AG10803 (cell line): Measurements from ENCODE around the gene EEF1AKMT2.

Experiments
- DNase-seq: peaks from one replicate; pipeline ENCODE4 v3.0.0; 2010; ENCODE audit warnings: low read depth
- H3K4me3 ChIP-seq: 2 replicates; pipeline ENCODE4 v1.5.1; 2011; ENCODE audit warnings: mild to moderate bottlenecking, low read length, control low read depth
- CTCF ChIP-seq: conservative IDR thresholded peaks from 2 replicates; pipeline ENCODE4 v1.5.1; 2011; ENCODE audit warnings: mild to moderate bottlenecking, low read length, control low read depth, inconsistent platforms

The EEF1AKMT2 gene

GRCh38 chr10:124745673-124746072 lies 46.0 kb downstream of the EEF1AKMT2 start:
- H3K4me3 ChIP-seq: no peak overlapping the region
- peak; percentile 47 for TF ChIP-seq CTCF
- peak; percentile 82 for DNase-seq

GRCh38 chr10:124745252-124745651 lies 46.4 kb downstream of the EEF1AKMT2 start:
- no peak overlapping the region for H3K4me3 ChIP-seq
- no peak for TF ChIP-seq CTCF
- no peak for DNase-seq

- peak; percentile 78 for DNase-seq
- H3K4me3 ChIP-seq: peak within 1 kb of the TSS; percentile 67
- TF ChIP-seq CTCF: 0 out of 2 replicates have a peak, but pooled peaks have one; percentile 1
These were observed 47.3 kb downstream of the EEF1AKMT2 start, which contains the start of gene FAM53B for GRCh38 chr10:124744102-124745050. Gene FAM53B (minus strand): TSS chr10:124744378. CDS start chr10:124706713, 37,665 bp downstream.

- H3K4me3 ChIP-seq: peak overlapping the region; percentile 67
- DNase-seq: peak; percentile 33
These were observed 48.2 kb downstream of the EEF1AKMT2 start for GRCh38 chr10:124743191-124744101.

GRCh38 chr10:124742413-124743190 lies 49.1 kb downstream of the EEF1AKMT2 start:
- H3K4me3 ChIP-seq: peak overlapping the region; percentile 67
- DNase-seq: peak; percentile 33
- peak; percentile 45 for TF ChIP-seq CTCF

More at GRCh38 chr10:124743191-124744101, 48.2 kb downstream of the EEF1AKMT2 start:
- no peak for TF ChIP-seq CTCF

GRCh38 chr10:124741922-124742412 lies 49.7 kb downstream of the EEF1AKMT2 start:
- no peak overlapping the region; the same call in 1 of the 2 replicates for H3K4me3 ChIP-seq
- no peak for DNase-seq
- TF ChIP-seq CTCF: no peak
